Stimulated activated naive CD8-positive, alpha-beta T cell treated with anti-CD3 and anti-CD28 coated beads, Interleukin-15, amount 100 ng/mL, for 72 hours (primary cell): ENCODE measurements around the gene DNAJC1.

Experiments used
- ATAC-seq: fragments of 150-1000 bp; cut with Tn5 transposase; 2 replicates; pipeline ENCODE4 v1.10.0; 2021; ENCODE audit warnings: mild to moderate bottlenecking, moderate library complexity
- DNase-seq, 2 donors: peaks; one replicate each; pipeline ENCODE4 v3.0.0; 2021 to 2022
- H3K27ac Mint-ChIP-seq, 2 donors: one replicate each; pipeline ENCODE4 v1.8.0; 2022; ENCODE audit warnings: mild to moderate bottlenecking in 2 of 2, mixed read lengths in 2 of 2, moderate library complexity in 2 of 2
- H3K27me3 Mint-ChIP-seq: one replicate; pipeline ENCODE4 v1.8.0; 2022; ENCODE audit warnings: mixed read lengths
- H3K4me1 Mint-ChIP-seq: one replicate; pipeline ENCODE4 v1.8.0; 2022; ENCODE audit warnings: mild to moderate bottlenecking, mixed read lengths
- H3K4me3 Mint-ChIP-seq, 2 donors: one replicate each; pipeline ENCODE4 v1.8.0; 2022; ENCODE audit warnings: mild to moderate bottlenecking in 2 of 2, mixed read lengths in 2 of 2, moderate library complexity in 1 of 2
- H3K9me3 Mint-ChIP-seq, 2 donors: one replicate each; pipeline ENCODE4 v1.8.0; 2022; ENCODE audit warnings: mixed read lengths in 2 of 2

The DNAJC1 gene

GRCh38 chr10:21813946-21814345, 189.6 kb downstream of the DNAJC1 start:
- DNase-seq (no peak), ATAC-seq (no peak)
- Mint-ChIP-seq H3K27me3 (no peaks in the 10 kb centered on the region), H3K9me3 (peaks cover 0 to 6% of the 10 kb centered on the region in 2 donors), H3K4me3 (no peak overlapping the region), H3K4me1 (no peaks in the 10 kb centered on the region), H3K27ac (no peak overlapping the region)

- Mint-ChIP-seq H3K27me3 (no peaks in the 10 kb centered on the region), H3K27ac (no peak overlapping the region), H3K4me3 (no peak overlapping the region), H3K4me1 (no peaks in the 10 kb centered on the region), H3K9me3 (no peaks in the 10 kb centered on the region)
- DNase-seq, result no peak
- ATAC-seq, result no peak
Measured at GRCh38 chr10:21811245-21811585, 192.3 kb downstream of the DNAJC1 start.

DNA sequence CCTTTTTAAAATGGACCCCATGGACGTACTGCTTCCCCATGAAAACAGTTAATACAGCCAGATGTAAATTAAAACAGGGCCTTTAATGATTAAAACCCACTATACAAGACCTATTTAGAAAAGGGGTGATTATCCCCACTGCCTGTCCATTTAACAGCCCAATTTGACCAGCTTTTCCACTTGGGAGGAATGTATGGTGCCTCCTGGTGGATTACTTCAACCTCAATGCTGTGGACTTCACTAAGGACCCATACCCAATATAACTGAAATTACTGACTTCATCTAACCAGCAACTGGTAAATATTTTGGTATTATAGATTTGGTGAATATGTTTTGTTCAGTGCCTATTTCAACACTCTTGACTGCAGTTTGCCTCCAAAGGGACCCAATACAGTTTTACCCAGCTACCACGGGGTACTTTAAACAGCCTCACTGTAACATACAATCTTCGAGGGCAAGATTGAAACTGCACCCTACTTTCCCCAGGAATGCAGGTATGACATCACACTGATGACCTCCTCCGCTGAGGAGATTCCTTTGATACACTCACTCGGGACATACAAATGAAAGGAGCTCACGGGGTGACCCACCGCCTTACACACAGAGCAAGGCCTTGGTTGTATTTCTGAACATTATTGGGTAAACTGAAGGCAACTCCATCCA, 192.8 kb downstream of the DNAJC1 start:
- ATAC-seq (no peak), DNase-seq (no peak)
- H3K27ac Mint-ChIP-seq, result no peak overlapping the region
- no peak overlapping the region for H3K4me3 Mint-ChIP-seq
- H3K9me3 Mint-ChIP-seq, result no peaks in the 10 kb centered on the region
- no peaks in the 10 kb centered on the region for H3K4me1 Mint-ChIP-seq
- H3K27me3 Mint-ChIP-seq, result no peaks in the 10 kb centered on the region

GRCh38 chr10:21808550-21808949, 195.0 kb downstream of the DNAJC1 start:
- DNase-seq, result no peak
- H3K9me3 Mint-ChIP-seq, result no peaks in the 10 kb centered on the region
- no peaks in the 10 kb centered on the region for H3K27me3 Mint-ChIP-seq
- no peak overlapping the region for H3K27ac Mint-ChIP-seq
- no peaks in the 10 kb centered on the region for H3K4me1 Mint-ChIP-seq
- no peak overlapping the region for H3K4me3 Mint-ChIP-seq
- ATAC-seq, result no peak

GRCh38 chr10:21807180-21807579, 196.3 kb downstream of the DNAJC1 start:
- Mint-ChIP-seq H3K4me1 (no peaks in the 10 kb centered on the region), H3K27ac (no peak overlapping the region), H3K4me3 (no peak overlapping the region), H3K9me3 (no peaks in the 10 kb centered on the region), H3K27me3 (no peaks in the 10 kb centered on the region)
- ATAC-seq, result no peak
- no peak for DNase-seq

DNA sequence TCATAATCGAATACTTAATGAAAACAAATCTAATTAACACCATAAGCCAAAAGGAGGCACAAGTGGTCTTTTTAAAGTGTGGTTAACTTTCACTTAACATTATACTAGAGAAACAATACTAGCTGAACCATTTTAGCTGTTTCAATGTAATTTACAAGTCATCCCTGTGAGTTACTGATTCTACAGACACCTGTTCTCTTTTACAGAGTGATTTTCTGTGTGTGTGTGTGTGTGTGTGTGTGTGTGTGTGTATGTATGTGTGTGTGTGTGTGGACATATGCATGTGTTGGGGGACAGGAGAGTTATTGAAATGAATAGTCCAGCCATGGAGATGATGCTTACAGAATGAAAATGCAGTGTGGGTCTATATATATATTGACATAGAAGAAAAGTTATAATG, 200.2 kb downstream of the DNAJC1 start:
- Mint-ChIP-seq H3K27ac (no peak overlapping the region), H3K4me1 (peaks cover 10% of the 10 kb centered on the region)

GRCh38 chr10:21801609-21802008, 201.9 kb downstream of the DNAJC1 start:
- H3K27me3 Mint-ChIP-seq, result no peaks in the 10 kb centered on the region
- no peak overlapping the region for H3K27ac Mint-ChIP-seq
- ATAC-seq (no peak), DNase-seq (no peak)
- H3K4me3 Mint-ChIP-seq, result no peak overlapping the region
- peaks cover 0 to 12% of the 10 kb centered on the region in 2 donors for H3K9me3 Mint-ChIP-seq
- peaks cover 20% of the 10 kb centered on the region for H3K4me1 Mint-ChIP-seq

More for the DNA sequence above, 200.2 kb downstream of the DNAJC1 start:
- no peak overlapping the region for H3K4me3 Mint-ChIP-seq
- DNase-seq (no peak), ATAC-seq (no peak)
- no peaks in the 10 kb centered on the region for H3K27me3 Mint-ChIP-seq
- peaks cover 0 to 11% of the 10 kb centered on the region in 2 donors for H3K9me3 Mint-ChIP-seq

- no peak for DNase-seq
- Mint-ChIP-seq H3K9me3 (peaks cover 0 to 12% of the 10 kb centered on the region in 2 donors), H3K27ac (no peak overlapping the region), H3K4me1 (peaks cover 20% of the 10 kb centered on the region), H3K4me3 (no peak overlapping the region), H3K27me3 (no peaks in the 10 kb centered on the region)
- peak; percentile 85 for ATAC-seq
Measured at GRCh38 chr10:21797984-21798765, 205.4 kb downstream of the DNAJC1 start.

GRCh38 chr10:21797533-21797932, 206.0 kb downstream of the DNAJC1 start:
- Mint-ChIP-seq H3K4me3 (no peak overlapping the region), H3K27me3 (no peaks in the 10 kb centered on the region), H3K27ac (no peak overlapping the region), H3K9me3 (peaks cover 0 to 12% of the 10 kb centered on the region in 2 donors), H3K4me1 (peaks cover 20% of the 10 kb centered on the region)
- no peak for ATAC-seq
- DNase-seq, result no peak

DNA sequence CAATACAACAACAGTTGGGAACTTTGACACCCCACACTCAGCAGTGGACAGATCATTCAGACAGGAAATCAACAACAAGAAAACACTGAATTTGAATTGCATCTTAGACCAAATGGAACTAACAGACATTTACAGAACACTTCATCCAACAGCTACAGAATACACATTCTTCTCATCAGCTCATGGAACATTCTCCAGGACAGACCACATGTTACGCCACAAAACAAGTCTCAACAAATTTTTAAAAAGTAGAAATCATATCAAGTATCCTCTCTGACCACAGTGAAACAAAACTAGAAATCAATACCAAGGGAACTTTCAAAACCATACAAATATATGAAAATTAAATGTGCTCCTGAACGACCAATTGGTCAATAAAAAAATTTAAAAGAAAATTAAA, 212.3 kb downstream of the DNAJC1 start:
- ATAC-seq (no peak), DNase-seq (no peak)
- Mint-ChIP-seq H3K27ac (no peak overlapping the region), H3K4me1 (no peaks in the 10 kb centered on the region), H3K9me3 (peaks cover 9 to 14% of the 10 kb centered on the region in 2 donors), H3K27me3 (no peaks in the 10 kb centered on the region), H3K4me3 (no peak overlapping the region)

DNA sequence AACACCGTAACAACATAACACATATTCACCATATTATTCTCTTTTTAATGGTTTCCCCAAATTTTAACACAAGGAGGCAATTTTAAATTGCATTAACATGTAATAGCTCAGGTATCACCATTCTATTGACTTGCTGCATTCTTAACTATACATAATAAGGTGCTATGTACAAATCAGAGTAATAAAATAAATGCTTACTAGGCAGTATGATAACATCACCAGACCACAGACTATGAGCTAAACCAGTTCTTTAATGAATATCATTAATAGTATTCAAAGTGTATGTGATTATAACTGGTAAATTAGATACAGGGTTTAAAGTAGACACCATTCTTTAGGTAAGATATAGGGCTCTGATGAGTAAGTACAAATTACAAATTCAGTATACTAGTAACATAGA, 226.6 kb downstream of the DNAJC1 start:
- no peak for ATAC-seq
- DNase-seq, result no peak
- H3K27me3 Mint-ChIP-seq, result no peaks in the 10 kb centered on the region
- H3K4me3 Mint-ChIP-seq, result no peak overlapping the region
- peaks cover 3 to 14% of the 10 kb centered on the region in 2 donors for H3K9me3 Mint-ChIP-seq
- no peaks in the 10 kb centered on the region for H3K4me1 Mint-ChIP-seq
- H3K27ac Mint-ChIP-seq, result no peak overlapping the region

DNA sequence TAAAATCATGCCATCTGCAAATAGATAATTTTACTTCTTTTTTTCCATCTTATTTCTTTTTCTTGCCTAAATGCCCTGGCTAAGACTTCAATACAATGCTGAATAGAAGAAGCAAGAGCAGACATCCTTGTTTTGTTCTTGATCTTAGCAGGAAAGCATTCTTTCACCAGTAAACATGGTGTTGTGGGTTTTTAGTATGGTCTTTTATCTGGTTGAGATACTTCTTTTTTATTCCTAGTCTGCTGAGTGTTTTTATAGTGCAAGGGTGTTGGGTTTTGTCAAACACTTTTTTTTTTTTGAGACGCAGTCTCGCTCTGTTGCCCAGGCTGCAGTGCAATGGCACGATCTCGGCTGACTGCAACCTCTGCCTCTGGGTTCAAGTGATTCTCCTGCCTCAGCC, 232.3 kb downstream of the DNAJC1 start:
- ATAC-seq (no peak), DNase-seq (no peak)
- H3K27me3 Mint-ChIP-seq, result no peaks in the 10 kb centered on the region
- H3K4me3 Mint-ChIP-seq, result no peak overlapping the region
- H3K9me3 Mint-ChIP-seq, result no peaks in the 10 kb centered on the region
- H3K4me1 Mint-ChIP-seq, result no peaks in the 10 kb centered on the region
- H3K27ac Mint-ChIP-seq, result no peak overlapping the region

DNA sequence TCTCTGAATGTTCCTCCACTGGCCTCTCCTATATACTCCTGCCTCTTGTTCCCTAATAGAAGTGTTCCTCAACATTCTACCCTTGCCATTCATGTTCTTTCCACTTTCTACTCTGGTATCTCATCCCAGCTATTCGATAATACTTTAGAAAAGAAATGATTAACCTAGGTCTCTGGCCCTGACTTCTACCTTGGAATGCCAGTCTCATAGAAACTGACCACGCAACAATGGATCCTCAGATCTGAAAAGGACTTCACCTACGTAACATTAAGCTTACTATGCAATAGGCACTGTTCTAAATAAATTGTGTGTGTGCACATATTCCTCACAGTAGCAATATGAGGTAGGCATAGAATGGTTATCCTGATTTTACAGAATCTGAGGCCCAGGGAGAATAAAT, 234.5 kb downstream of the DNAJC1 start:
- Mint-ChIP-seq H3K4me1 (peaks cover 9% of the 10 kb centered on the region), H3K27ac (no peak overlapping the region), H3K4me3 (no peak overlapping the region), H3K27me3 (no peaks in the 10 kb centered on the region), H3K9me3 (no peaks in the 10 kb centered on the region)
- DNase-seq (no peak), ATAC-seq (no peak)

- Mint-ChIP-seq H3K27me3 (no peaks in the 10 kb centered on the region), H3K4me3 (no peak overlapping the region), H3K27ac (peak overlapping the region in 1 of 2 donors; percentile 43), H3K9me3 (no peaks in the 10 kb centered on the region), H3K4me1 (peaks cover 9% of the 10 kb centered on the region)
- ATAC-seq (peak; percentile 65), DNase-seq (no peak)
Measured at GRCh38 chr10:21764466-21765189, 238.9 kb downstream of the DNAJC1 start.

DNA sequence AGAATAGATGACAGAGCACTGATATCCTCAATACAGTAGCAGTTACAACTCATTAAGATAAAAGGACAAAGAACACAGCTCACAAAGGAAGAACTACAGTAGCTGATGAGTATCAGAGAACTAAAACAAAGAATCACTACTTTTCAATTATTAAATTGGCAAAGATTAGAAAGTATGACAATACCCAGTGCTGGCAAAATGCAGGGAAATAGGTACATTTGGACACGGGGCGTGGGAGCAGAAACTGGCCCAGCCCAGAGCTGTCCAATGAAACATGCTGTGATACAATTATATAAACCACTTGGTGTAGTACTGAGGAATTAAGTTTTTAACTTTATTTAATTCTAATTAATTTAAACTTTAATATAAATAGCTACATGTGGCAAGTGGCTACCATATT, 243.2 kb downstream of the DNAJC1 start:
- ATAC-seq (no peak), DNase-seq (no peak)
- Mint-ChIP-seq H3K4me3 (no peak overlapping the region), H3K27ac (no peak overlapping the region), H3K9me3 (no peaks in the 10 kb centered on the region), H3K4me1 (peaks cover 9% of the 10 kb centered on the region), H3K27me3 (no peaks in the 10 kb centered on the region)

DNA sequence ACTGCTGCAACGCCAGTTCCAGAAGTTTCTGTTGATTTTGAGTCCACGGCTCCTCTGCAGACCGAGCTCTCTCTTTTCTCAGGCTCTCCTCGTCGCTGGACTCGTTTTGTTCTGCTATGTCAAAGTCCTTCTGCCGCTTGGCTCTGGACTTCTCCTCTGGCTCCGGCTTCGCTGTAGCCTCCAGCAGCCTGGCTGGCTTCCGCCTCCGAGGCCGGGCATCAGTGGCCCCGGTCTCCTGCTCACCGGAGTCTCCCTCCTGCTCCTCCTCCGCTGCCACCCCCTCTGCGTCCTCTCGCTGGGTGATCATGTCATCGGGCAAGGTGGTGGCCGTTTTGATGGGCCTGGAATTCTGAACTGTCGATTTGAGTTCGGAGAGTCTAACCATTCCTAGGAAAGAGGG, 244.3 kb downstream of the DNAJC1 start:
- no peak overlapping the region for H3K4me3 Mint-ChIP-seq
- no peak for ATAC-seq
- H3K27me3 Mint-ChIP-seq, result no peaks in the 10 kb centered on the region
- DNase-seq, result no peak
- no peak overlapping the region for H3K27ac Mint-ChIP-seq
- no peaks in the 10 kb centered on the region for H3K4me1 Mint-ChIP-seq
- H3K9me3 Mint-ChIP-seq, result no peaks in the 10 kb centered on the region
